ENCODE results near the gene CAPN9. TPM values are rescaled to one million over a fixed set of nuclear protein-coding genes. Genes with fewer than 3 reads are reported as not detected.

CAPN9 gene
- total and polyA plus RNA-seq, 7 donors = 0.55 to 83.2 (median 30.6) TPM; not detected in 3

- no peaks in the 10 kb centered on the region for H3K9me3 ChIP-seq
- TF ChIP-seq EP300 (IDR thresholded peaks at IDR 0.05) (no peak), CTCF (IDR thresholded peaks at IDR 0.05) (no peak)
These were observed 12.3 kb downstream of the CAPN9 start for GRCh38 chr1:230759369-230760065.

GRCh38 chr1:230760360-230760827 lies 13.2 kb downstream of the CAPN9 start:
- Histone ChIP-seq H3K27me3 (no peaks in the 10 kb centered on the region), H3K9me3 (no peaks in the 10 kb centered on the region), H3K4me1 (no peaks in the 10 kb centered on the region), H3K36me3 (no peaks in the 10 kb centered on the region), H3K4me3 (no peak overlapping the region), H3K27ac (no peak overlapping the region)
- DNase-seq = no peak
- TF ChIP-seq EP300 (IDR thresholded peaks at IDR 0.05) (no peak), POLR2AphosphoS5 (IDR thresholded peaks at IDR 0.05) (no peak), POLR2A (IDR thresholded peaks at IDR 0.05) (no peak), CTCF (IDR thresholded peaks at IDR 0.05) (no peak)
- 74 to 80% methylated on average over 7 of the region's 7 CpGs for WGBS, 2 donors
- intact Hi-C loops (cut with DNase I) = no loop called here

More at GRCh38 chr1:230759369-230760065, 12.3 kb downstream of the CAPN9 start:
- DNase-seq = no peak
- 90 to 95% methylated on average over 7 of the region's 7 CpGs for WGBS, 2 donors
- intact Hi-C loops (cut with DNase I) = no loop called here
- Histone ChIP-seq H3K4me1 (peaks cover 0 to 3% (median 0%) of the 10 kb centered on the region in 4 donors), H3K27ac (no peak overlapping the region), H3K27me3 (no peaks in the 10 kb centered on the region), H3K36me3 (no peaks in the 10 kb centered on the region), H3K4me3 (no peak overlapping the region)

GRCh38 chr1:230761443-230762167 lies 14.4 kb downstream of the CAPN9 start:
- intact Hi-C loops (cut with DNase I) = no loop called here
- Histone ChIP-seq H3K27me3 (no peaks in the 10 kb centered on the region), H3K4me1 (no peaks in the 10 kb centered on the region), H3K9me3 (no peaks in the 10 kb centered on the region), H3K27ac (no peak overlapping the region), H3K4me3 (no peak overlapping the region), H3K36me3 (no peaks in the 10 kb centered on the region)
- 87 to 89% methylated on average over 8 of the region's 8 CpGs for WGBS, 2 donors
- TF ChIP-seq CTCF (IDR thresholded peaks at IDR 0.05) (no peak), POLR2AphosphoS5 (IDR thresholded peaks at IDR 0.05) (no peak), POLR2A (IDR thresholded peaks at IDR 0.05) (no peak), EP300 (IDR thresholded peaks at IDR 0.05) (no peak)
- no peak for DNase-seq

- H3K36me3 ChIP-seq = no peaks in the 10 kb centered on the region
- no peaks in the 10 kb centered on the region for H3K4me1 ChIP-seq
- H3K27me3 ChIP-seq = no peaks in the 10 kb centered on the region
- TF ChIP-seq POLR2AphosphoS5 (IDR thresholded peaks at IDR 0.05) = no peak
- TF ChIP-seq POLR2A (IDR thresholded peaks at IDR 0.05) = no peak
- no peak for TF ChIP-seq EP300 (IDR thresholded peaks at IDR 0.05)
- TF ChIP-seq CTCF (IDR thresholded peaks at IDR 0.05) = no peak
- H3K9me3 ChIP-seq = no peaks in the 10 kb centered on the region
- WGBS, 2 donors = 93 to 95% methylated on average over 5 of the region's 5 CpGs
- intact Hi-C loops (cut with DNase I) = no loop called here
- no peak overlapping the region for H3K27ac ChIP-seq
- no peak overlapping the region for H3K4me3 ChIP-seq
- DNase-seq = no peak
These were observed 16.9 kb downstream of the CAPN9 start for GRCh38 chr1:230763927-230764591.
